Stimulated activated naive CD4-positive, alpha-beta T cell treated with Interleukin-2 at 50 U/mL for 16 hours (primary cell): ENCODE results near the gene LRBA.
A peak's percentile ranks its signal among the peaks of the same experiment; 100 is the strongest.
"Not testable (repeated sequence)": the region's sequence is repeated elsewhere in the genome, so short reads cannot be mapped to it uniquely, and the experiment has no call there.

Experiments used
- DNase-seq: peaks from one replicate; lab custom pipeline; 2025; lab: John Stamatoyannopoulos, UW

The LRBA gene

GRCh38 chr4:150415213-150415612 lies 599.9 kb downstream of the LRBA start:
- no peak for DNase-seq

GRCh38 chr4:150411520-150411919 lies 603.6 kb downstream of the LRBA start:
- no peak for DNase-seq

- DNase-seq, result no peak
These were observed 612.2 kb downstream of the LRBA start for GRCh38 chr4:150402871-150403272.

- DNase-seq, result no peak
These were observed 613.9 kb downstream of the LRBA start for GRCh38 chr4:150401083-150401687.

GRCh38 chr4:150395872-150396271 lies 619.2 kb downstream of the LRBA start:
- DNase-seq, result peak; percentile 4

- DNase-seq, result no peak
These were observed 621.0 kb downstream of the LRBA start for GRCh38 chr4:150394046-150394445.

- no peak for DNase-seq
These were observed 624.0 kb downstream of the LRBA start for GRCh38 chr4:150391052-150391451.

- no peak for DNase-seq
These were observed 624.6 kb downstream of the LRBA start for GRCh38 chr4:150390531-150390910.

GRCh38 chr4:150389896-150390530 lies 625.1 kb downstream of the LRBA start:
- no peak for DNase-seq

- no peak for DNase-seq
These were observed 627.1 kb downstream of the LRBA start for GRCh38 chr4:150387981-150388380.

- DNase-seq, result not testable (repeated sequence)
These were observed 628.7 kb downstream of the LRBA start for GRCh38 chr4:150386415-150386814.

- no peak for DNase-seq
These were observed 629.5 kb downstream of the LRBA start for GRCh38 chr4:150385606-150386005.

- no peak for DNase-seq
These were observed 630.8 kb downstream of the LRBA start for GRCh38 chr4:150384249-150384648.

GRCh38 chr4:150382028-150382427 lies 633.1 kb downstream of the LRBA start:
- DNase-seq, result no peak

- no peak for DNase-seq
These were observed 633.5 kb downstream of the LRBA start for GRCh38 chr4:150381609-150382008.

GRCh38 chr4:150381036-150381435 lies 634.0 kb downstream of the LRBA start:
- no peak for DNase-seq

- no peak for DNase-seq
These were observed 635.6 kb downstream of the LRBA start for GRCh38 chr4:150379454-150379853.

GRCh38 chr4:150375025-150375424 lies 640.1 kb downstream of the LRBA start:
- no peak for DNase-seq

GRCh38 chr4:150371869-150372268 lies 643.2 kb downstream of the LRBA start:
- DNase-seq, result no peak

GRCh38 chr4:150369434-150370380 lies 645.4 kb downstream of the LRBA start:
- DNase-seq, result no peak

- no peak for DNase-seq
These were observed 646.4 kb downstream of the LRBA start for GRCh38 chr4:150368667-150369066.

- no peak for DNase-seq
These were observed 647.8 kb downstream of the LRBA start for GRCh38 chr4:150367326-150367725.

- DNase-seq, result no peak
These were observed 648.5 kb downstream of the LRBA start for GRCh38 chr4:150366487-150366999.
